Uterus (tissue), 4 donors: ENCODE data around the gene ACSF2. TPM values are rescaled to one million over a fixed set of nuclear protein-coding genes. Genes with fewer than 3 reads are reported as not detected.

ENCODE experiments used
- DNase-seq, 2 donors: peaks; one replicate each; pipeline ENCODE4 v3.0.0-alpha.2; 2019 to 2020
- H3K27ac ChIP-seq, 2 donors: fragments of 200-600 bp; sonication (generic); 1 replicate in 1 of 2; 2 replicates in 1 of 2; pipeline ENCODE4 v1.5.1; 2016 to 2018
- H3K27me3 ChIP-seq, 2 donors: fragments of 200-600 bp; sonication (generic); one replicate each; pipeline ENCODE4 v1.5.1; 2018 to 2019; ENCODE audit warnings: control low read depth in 1 of 2
- H3K36me3 ChIP-seq, 2 donors: fragments of 200-600 bp; sonication (generic); one replicate each; pipeline ENCODE4 v1.5.1; 2019; ENCODE audit warnings: control low read depth in 1 of 2
- H3K4me1 ChIP-seq, 2 donors: fragments of 200-600 bp; sonication (generic); one replicate each; pipeline ENCODE4 v1.5.1; 2018 to 2019; ENCODE audit warnings: control low read depth in 1 of 2
- H3K4me3 ChIP-seq, 2 donors: fragments of 200-600 bp; sonication (generic); 1 replicate in 1 of 2; 2 replicates in 1 of 2; pipeline ENCODE4 v1.5.1; 2018 to 2019; ENCODE audit warnings: mild to moderate bottlenecking in 1 of 2
- H3K9me3 ChIP-seq, 2 donors: fragments of 200-600 bp; sonication (generic); one replicate each; pipeline ENCODE4 v1.5.1; 2019; ENCODE audit warnings: control low read depth in 1 of 2
- CTCF ChIP-seq, 4 experiments: fragments of 200-600 bp in 2 of 4; fragments of 450-650 bp in 2 of 4; sonication (generic) in 2 of 4; IDR thresholded peaks; one replicate each; pipeline ENCODE4 v1.5.1; 2016 to 2019; ENCODE audit warnings: antibody characterized with exemption in 4 of 4, mild to moderate bottlenecking in 2 of 4, moderate library complexity in 1 of 4
- POLR2A ChIP-seq, 2 donors: fragments of 450-650 bp; IDR thresholded peaks; one replicate each; pipeline ENCODE4 v1.6.1; 2016; ENCODE audit warnings: antibody characterized with exemption in 2 of 2, mild to moderate bottlenecking in 1 of 2, moderate library complexity in 1 of 2
- intact Hi-C: fragments of 100-400 bp; cut with DNase I; formaldehyde crosslinking; loops from one replicate; pipeline ENCODE4 v1.15.1; 2023; ENCODE audit warnings: low total_unique reads
- total RNA-seq, 4 donors: library from RNA; depleted of rRNA in 3 of 4; stranded (reverse); fragments of >200 nt in 3 of 4; gene quantifications; one replicate each; pipeline versions ENCODE4 v1.1.0 to v1.2.4, GENCODE V29; 2014 to 2023
- donor health status: DM: yes; HTN: yes; CAD: no.

Gene ACSF2
- total RNA-seq, 4 donors from 2014 or later = 16.7 to 60.6 (median 45.7) TPM

GRCh38 chr17:50484386-50485155 lies 58.6 kb downstream of the ACSF2 start:
- no peak overlapping the region for H3K4me3 ChIP-seq
- H3K4me1 ChIP-seq = peaks cover 0 to 10% of the 10 kb centered on the region in 2 donors
- H3K9me3 ChIP-seq = no peaks in the 10 kb centered on the region
- no peaks in the 10 kb centered on the region for H3K27me3 ChIP-seq
- no peaks in the 10 kb centered on the region for H3K36me3 ChIP-seq
- H3K27ac ChIP-seq = no peak overlapping the region
- TF ChIP-seq POLR2A (IDR thresholded peaks at IDR 0.05) (no peak), CTCF (IDR thresholded peaks at IDR 0.05) (no peak)
- DNase-seq = no peak
- intact Hi-C loops = no loop called here

GRCh38 chr17:50487213-50488096 lies 61.4 kb downstream of the ACSF2 start:
- H3K4me1 ChIP-seq = peaks cover 0 to 4% of the 10 kb centered on the region in 2 donors
- no peak for DNase-seq
- H3K9me3 ChIP-seq = no peaks in the 10 kb centered on the region
- TF ChIP-seq CTCF (IDR thresholded peaks at IDR 0.05) (no peak), POLR2A (IDR thresholded peaks at IDR 0.05) (no peak)
- H3K36me3 ChIP-seq = no peaks in the 10 kb centered on the region
- no peak overlapping the region for H3K4me3 ChIP-seq
- no peaks in the 10 kb centered on the region for H3K27me3 ChIP-seq
- H3K27ac ChIP-seq = no peak overlapping the region
- intact Hi-C loops = no loop called here

GRCh38 chr17:50488880-50489279 lies 62.9 kb downstream of the ACSF2 start:
- TF ChIP-seq POLR2A (IDR thresholded peaks at IDR 0.05) = no peak

GRCh38 chr17:50491505-50491904 lies 65.5 kb downstream of the ACSF2 start:
- no peak for DNase-seq
- intact Hi-C loops = no loop called here

More at GRCh38 chr17:50488880-50489279, 62.9 kb downstream of the ACSF2 start:
- Histone ChIP-seq H3K4me1 (no peaks in the 10 kb centered on the region), H3K4me3 (no peak overlapping the region), H3K9me3 (no peaks in the 10 kb centered on the region), H3K27me3 (no peaks in the 10 kb centered on the region), H3K27ac (no peak overlapping the region), H3K36me3 (no peaks in the 10 kb centered on the region)
- intact Hi-C loops = no loop called here
- DNase-seq = no peak

GRCh38 chr17:50492214-50492613 lies 66.2 kb downstream of the ACSF2 start:
- TF ChIP-seq POLR2A (IDR thresholded peaks at IDR 0.05) (no peak), CTCF (IDR thresholded peaks at IDR 0.05) (no peak)
- no peaks in the 10 kb centered on the region for H3K4me1 ChIP-seq

More at GRCh38 chr17:50491505-50491904, 65.5 kb downstream of the ACSF2 start:
- Histone ChIP-seq H3K27me3 (no peaks in the 10 kb centered on the region), H3K27ac (no peak overlapping the region), H3K9me3 (no peaks in the 10 kb centered on the region), H3K4me1 (no peaks in the 10 kb centered on the region), H3K4me3 (no peak overlapping the region), H3K36me3 (no peaks in the 10 kb centered on the region)
- TF ChIP-seq POLR2A (IDR thresholded peaks at IDR 0.05) = no peak
- TF ChIP-seq CTCF (IDR thresholded peaks at IDR 0.05) = no peak

More at GRCh38 chr17:50492214-50492613, 66.2 kb downstream of the ACSF2 start:
- no peak for DNase-seq
- H3K27me3 ChIP-seq = no peaks in the 10 kb centered on the region
- H3K4me3 ChIP-seq = no peak overlapping the region
- no peaks in the 10 kb centered on the region for H3K9me3 ChIP-seq
- no peaks in the 10 kb centered on the region for H3K36me3 ChIP-seq
- no peak overlapping the region for H3K27ac ChIP-seq
- intact Hi-C loops = no loop called here
